HepG2 (cell line): Measurements from ENCODE around the gene TGFB2. TPM values are rescaled to one million over a fixed set of nuclear protein-coding genes. Genes with fewer than 3 reads are reported as not detected.
A peak's percentile ranks its signal among the peaks of the same experiment; 100 is the strongest.

ENCODE experiments used
- ATAC-seq: fragments of 200-7000 bp; cut with Tn5 transposase; 3 replicates; pipeline ENCODE4 v1.9.1; 2020; ENCODE audit warnings: mild to moderate bottlenecking, moderate library complexity
- BruUV-seq: library from RNA; stranded (reverse); fragments of 400-500 nt; replicated peaks from 2 replicates; lab custom pipeline; 2021; lab: Mats Ljungman, UMichigan
- CTCF ChIA-PET: fragments of 300-600 bp; formaldehyde crosslinking; extraction: SDS; loops from one replicate; lab custom pipeline; 2021; ENCODE audit warnings: low total read pairs, inconsistent platforms, low intra/inter-chr PET ratio; lab: Yijun Ruan, JAX
- POLR2A ChIA-PET: fragments of 350-600 bp; sonication (Branson Sonifier 250); formaldehyde crosslinking; loops from one replicate; lab custom pipeline; 2020; ENCODE audit warnings: antibody characterized with exemption, inconsistent platforms; lab: Yijun Ruan, JAX
- DNase-seq: peaks from one replicate; pipeline ENCODE4 v3.0.0-alpha.2; 2015; ENCODE audit warnings: low spot score
- FAIRE-seq: peaks from 3 replicates; lab custom pipeline; 2011; peaks lifted over from hg19 to GRCh38; lab: Jason Lieb, UNC
- H2AFZ ChIP-seq: one replicate; pipeline ENCODE4 v1.6.1; 2011; ENCODE audit warnings: low read length, inconsistent platforms
- H3K27ac ChIP-seq: fragments of 300-600 bp; 3 replicates; pipeline ENCODE4 v1.8.0; 2011; ENCODE audit warnings: mixed run types, mild to moderate bottlenecking, mixed read lengths, low read length, inconsistent platforms; ENCODE audit not compliant: insufficient read depth; ENCODE audit errors: extremely low read length
- H3K27me3 ChIP-seq, 2 experiments: fragments of 200-600 bp in 1 of 2; 2 replicates in 1 of 2; 3 replicates in 1 of 2; pipeline versions ENCODE4 v1.6.0 to v1.8.0; 2011; ENCODE audit warnings: low read length in 2 of 2, mild to moderate bottlenecking in 2 of 2, moderate library complexity in 2 of 2, inconsistent platforms in 1 of 2; ENCODE audit not compliant: insufficient read depth in 2 of 2, control insufficient read depth in 1 of 2
- H3K36me3 ChIP-seq, 2 experiments: fragments of 200-600 bp in 1 of 2; replicated peaks in 1 of 2; 2 replicates in 1 of 2; 3 replicates in 1 of 2; pipeline versions ENCODE4 v1.5.1 to v1.8.0; 2011; ENCODE audit warnings: low read length in 2 of 2, inconsistent platforms in 1 of 2; ENCODE audit not compliant: insufficient read depth in 2 of 2, control insufficient read depth in 1 of 2
- H3K4me1 ChIP-seq: 2 replicates; pipeline ENCODE4 v1.5.1; 2012; ENCODE audit warnings: low read length, inconsistent platforms; ENCODE audit not compliant: insufficient read depth
- H3K4me2 ChIP-seq: 2 replicates; pipeline ENCODE4 v1.6.0; 2011; ENCODE audit warnings: low read depth, low read length, inconsistent platforms
- H3K4me3 ChIP-seq, 3 experiments: fragments of 200-600 bp in 1 of 3; sonication (generic), shearing (Covaris generic) in 1 of 3; replicated peaks in 1 of 3; 2 replicates each; pipeline ENCODE4 v1.5.1; 2011 to 2016; ENCODE audit warnings: low read length in 3 of 3, inconsistent platforms in 2 of 3, low read depth in 2 of 3, mild to moderate bottlenecking in 2 of 3, control low read depth in 1 of 3, mixed read lengths in 1 of 3; ENCODE audit not compliant: insufficient read depth in 1 of 3
- H3K79me2 ChIP-seq: one replicate; pipeline ENCODE4 v1.6.1; 2011; ENCODE audit warnings: low read length, inconsistent platforms; ENCODE audit not compliant: insufficient read depth
- H3K9ac ChIP-seq: 2 replicates; pipeline ENCODE4 v1.6.0; 2011; ENCODE audit warnings: mild to moderate bottlenecking, low read depth, low read length, inconsistent platforms; ENCODE audit not compliant: insufficient read depth
- H3K9me3 ChIP-seq: 2 replicates; pipeline ENCODE4 v1.5.1; 2012; ENCODE audit warnings: mild to moderate bottlenecking, low read length
- H4K20me1 ChIP-seq: 2 replicates; pipeline ENCODE4 v1.6.0; 2011; ENCODE audit warnings: inconsistent platforms, mild to moderate bottlenecking, low read length, moderate library complexity; ENCODE audit not compliant: insufficient read depth
- ARHGAP35 ChIP-seq: sonication (generic); formaldehyde crosslinking; IDR thresholded peaks from 2 replicates; pipeline ENCODE4 v1.9.0; 2022; ENCODE audit warnings: mild to moderate bottlenecking, inconsistent platforms, moderate library complexity, missing genetic modification reagents, borderline replicate concordance
- CBX2 ChIP-seq, 2 experiments: fragments of 200-600 bp in 1 of 2; sonication (generic); formaldehyde crosslinking in 1 of 2; IDR thresholded peaks; 2 replicates each; pipeline versions ENCODE4 v1.7.0 to v1.8.1; 2018 to 2022; ENCODE audit warnings: low read depth in 2 of 2, low read length in 1 of 2, mild to moderate bottlenecking in 1 of 2, missing genetic modification reagents in 1 of 2
- GTF2F1 ChIP-seq: fragments of 150-350 bp; IDR thresholded peaks from 2 replicates; pipeline ENCODE4 v1.6.1; 2014; ENCODE audit warnings: low read length
- ZNF205 ChIP-seq: IDR thresholded peaks from 2 replicates; pipeline ENCODE4 v1.6.1; 2018; ENCODE audit warnings: missing biosample characterization, missing genetic modification reagents
- ZNF652 ChIP-seq: IDR thresholded peaks from 2 replicates; pipeline ENCODE4 v1.6.1; 2016; ENCODE audit warnings: low read depth, borderline replicate concordance
- WGBS: methylation state at CpG from one replicate; pipeline ENCODE4 v1.1.6; 2017; ENCODE audit warnings: low lambda C conversion rate; 5-methylcytosine and 5-hydroxymethylcytosine counted together
- in situ Hi-C: cut with HindIII; loops from 2 replicates; pipeline ENCODE4 v1.10.0; 2017; ENCODE audit warnings: low pct_unique_long_range_greater_than_20kb; ENCODE audit not compliant: extremely low pct_ligation_motif_present
- intact Hi-C: fragments of 100-400 bp; cut with micrococcal nuclease; formaldehyde crosslinking; loops from one replicate; pipeline ENCODE4 v1.10.0; 2022; ENCODE audit not compliant: unreplicated experiment
- polyA plus RNA-seq, 8 experiments: library from polyadenylated mRNA; depleted of rRNA in 3 of 8; stranded (reverse) in 7 of 8; unstranded in 1 of 8; fragments of >200 nt; fragmentation: Illumina TruSeq in 4 of 8; extraction: Trizol in 4 of 8; gene quantifications; 2 replicates each; pipeline versions ENCODE4 v1.2.1 to v1.2.3, GENCODE V29; 2011 to 2016; ENCODE audit warnings: low read depth in 4 of 8, missing spikeins in 1 of 8, mixed read lengths in 1 of 8; ENCODE audit not compliant: insufficient read depth in 1 of 8
- total RNA-seq, 5 experiments: library from RNA; depleted of rRNA; stranded (reverse); fragments of >200 nt; fragmentation: Illumina TruSeq; extraction: Trizol; gene quantifications; 2 replicates each; pipeline ENCODE4 v1.2.3, GENCODE V29; 2016; ENCODE audit warnings: low read depth in 1 of 5

TGFB2 gene
- total and polyA plus RNA-seq, 2 of the 13 experiments (the other 11 are each of a cell fraction or from before 2014, with no cell fraction given), result 0.07 TPM; not detected in 1

- no peaks in the 10 kb centered on the region for H4K20me1 ChIP-seq
- no peak for FAIRE-seq
- BruUV-seq, result no TSS peak
- H3K27me3 ChIP-seq, result peaks cover 2 to 41% of the 10 kb centered on the region in 2 experiments; a peak in 3 of 5 replicates
- H3K27ac ChIP-seq, result no peak overlapping the region
- no peak overlapping the region for H3K9ac ChIP-seq
- no peaks in the 10 kb centered on the region for H3K36me3 ChIP-seq
- WGBS, result 5% methylated on average over 32 of the region's 39 CpGs
- DNase-seq, result no peak
- ATAC-seq, result peak; percentile 20; the same call in 2 of the 3 replicates
- no peaks in the 10 kb centered on the region for H3K79me2 ChIP-seq
- peak overlapping the region; percentile 21 to 78 (median 56) for H3K4me3 ChIP-seq
- peak overlapping the region; percentile 96 for H3K4me2 ChIP-seq
- POLR2A ChIA-PET, result interaction anchor here (0.9 kb wide), 1 partner anchor 34 kb away, joined by 3 read pairs; no protein-coding TSS in a partner anchor
- intact Hi-C loops, result no loop called here
- CTCF ChIA-PET, result no interaction called here
- in situ Hi-C loops, result loop anchor here (10.0 to 25.0 kb wide), 3 partner anchors 641 to 1468 kb away; no protein-coding TSS in a partner anchor
- no peaks in the 10 kb centered on the region for H3K9me3 ChIP-seq
- no peak overlapping the region for H2AFZ ChIP-seq
- TF ChIP-seq CBX2 (IDR thresholded peaks at IDR 0.05; ENCODE audit: low read depth, low read length) (peak; percentile 83; the same call in 1 of the 2 replicates), CBX2 (CRISPR knock-in tag; IDR thresholded peaks at IDR 0.05; ENCODE audit: low read depth) (no peak), ARHGAP35 (CRISPR knock-in tag) (no peak), ZNF205 (CRISPR knock-in tag) (no peak)
- H3K4me1 ChIP-seq, result peaks cover 29% of the 10 kb centered on the region
These were observed 1.5 kb downstream of the TGFB2 start for GRCh38 chr1:218346391-218347204.

- Histone ChIP-seq H3K36me3 (no peaks in the 10 kb centered on the region), H3K4me3 (peak overlapping the region in 1 of 3 experiments; percentile 56; a peak in 1 of 6 replicates), H3K27ac (no peak overlapping the region), H3K4me2 (peak overlapping the region; percentile 96), H3K9ac (no peak overlapping the region), H3K4me1 (peaks cover 29% of the 10 kb centered on the region), H3K9me3 (no peaks in the 10 kb centered on the region), H4K20me1 (no peaks in the 10 kb centered on the region), H3K27me3 (peaks cover 2 to 41% of the 10 kb centered on the region in 2 experiments; a peak in 3 of 5 replicates), H2AFZ (no peak overlapping the region), H3K79me2 (no peaks in the 10 kb centered on the region)
- ATAC-seq (no peak), FAIRE-seq (no peak), DNase-seq (no peak)
- TF ChIP-seq ZNF652 (CRISPR knock-in tag) (peak; percentile 81), GTF2F1 (no peak)
- intact Hi-C loops (no loop called here), in situ Hi-C loops (loop anchor here (10.0 to 25.0 kb wide), 3 partner anchors 640 to 1467 kb away; no protein-coding TSS in a partner anchor)
- CTCF ChIA-PET, result no interaction called here
- 2% methylated on average over 14 of the region's 14 CpGs for WGBS
- BruUV-seq, result no TSS peak
- POLR2A ChIA-PET, result no interaction called here
These were observed 2.2 kb downstream of the TGFB2 start for GRCh38 chr1:218347336-218347722.
